OCI-M2 (cell line): Measurements from ENCODE around the gene PTPRN2.
"Not testable (repeated sequence)": the region's sequence is repeated elsewhere in the genome, so short reads cannot be mapped to it uniquely, and the experiment has no call there.

Experiments
- DNase-seq: peaks from one replicate; lab custom pipeline; 2025; ENCODE audit not compliant: unreplicated experiment; lab: John Stamatoyannopoulos, UW

PTPRN2 gene

DNA sequence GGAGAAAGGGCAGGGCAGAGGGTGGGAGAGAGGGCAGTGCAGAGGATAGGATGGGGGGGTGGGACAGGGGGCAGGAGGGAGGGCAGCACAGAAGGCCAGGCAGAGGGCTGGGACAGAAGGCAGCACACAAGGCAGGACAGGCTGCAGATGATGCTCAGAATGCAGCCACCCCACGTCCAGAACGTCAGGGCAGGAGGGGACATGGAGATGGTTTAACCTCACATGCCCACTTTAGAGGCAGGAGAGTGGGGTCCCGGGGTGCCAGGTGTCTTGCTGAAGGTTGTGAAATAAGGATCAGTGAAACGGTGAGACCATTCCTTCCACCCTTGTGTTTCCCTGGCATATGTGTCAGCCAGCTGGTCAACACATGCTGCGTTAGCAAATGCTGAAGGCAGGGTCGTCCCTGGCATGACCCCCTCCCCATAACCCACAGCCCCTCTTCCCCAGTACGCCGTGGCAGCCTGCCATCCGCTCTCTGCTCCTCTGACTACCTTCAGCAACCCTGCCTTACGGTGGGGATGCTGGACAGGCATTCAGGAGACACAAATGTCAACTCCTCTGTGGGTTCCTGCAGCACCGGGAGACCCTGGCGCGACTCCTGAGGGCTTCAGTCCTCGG, 658.7 kb downstream of the PTPRN2 start:
- no peak for DNase-seq

- no peak for DNase-seq
These were observed 659.3 kb downstream of the PTPRN2 start for GRCh38 chr7:157928171-157928794.

GRCh38 chr7:157927313-157927925, 660.2 kb downstream of the PTPRN2 start:
- no peak for DNase-seq

DNA sequence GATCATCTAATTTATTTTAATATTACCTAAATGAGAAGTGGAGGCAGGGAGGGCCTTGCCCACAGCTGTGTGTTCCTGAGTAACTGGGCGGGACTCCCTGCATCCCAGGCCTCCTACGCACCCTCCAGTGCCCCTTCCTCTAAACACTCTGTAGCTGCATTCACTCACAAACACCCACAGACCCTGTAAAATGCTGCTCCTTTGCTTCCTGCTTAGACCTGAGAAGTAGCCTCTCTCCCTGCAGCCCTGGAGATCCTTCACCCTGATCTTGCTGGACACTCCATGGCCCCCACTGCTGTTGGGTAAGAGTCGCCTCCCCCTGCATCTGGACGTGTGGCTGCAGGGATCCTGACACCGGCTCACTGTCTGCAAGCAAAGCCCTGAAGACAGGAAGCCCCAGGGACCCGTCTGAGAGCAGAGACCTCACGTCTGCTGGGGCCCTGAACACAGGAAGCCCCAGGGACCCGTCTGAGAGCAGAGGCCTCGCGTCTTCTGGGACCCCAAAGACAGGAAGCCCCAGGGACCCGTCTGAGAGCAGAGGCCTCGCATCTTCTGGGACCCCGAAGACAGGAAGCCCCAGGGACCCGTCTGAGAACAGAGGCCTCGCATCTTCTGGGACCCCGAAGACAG, 661.0 kb downstream of the PTPRN2 start:
- no peak for DNase-seq

DNA sequence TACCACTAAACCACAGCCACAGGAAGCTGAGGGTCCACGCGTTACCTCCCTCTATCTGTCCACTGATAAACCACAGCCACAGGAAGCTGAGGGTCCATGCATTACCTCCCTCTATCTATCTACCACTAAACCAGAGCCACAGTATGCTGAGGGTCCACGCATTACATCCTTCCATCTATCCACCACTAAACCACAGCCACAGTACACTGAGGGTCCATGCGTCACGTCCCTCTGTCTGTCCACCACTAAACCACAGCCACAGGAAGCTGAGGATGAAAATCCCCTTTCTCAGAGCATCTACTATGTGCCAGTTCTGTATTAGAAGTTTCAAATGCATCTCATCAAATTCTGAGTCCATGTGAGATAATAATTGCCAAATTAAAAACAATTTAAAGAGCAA, 661.5 kb downstream of the PTPRN2 start:
- DNase-seq: no peak

DNA sequence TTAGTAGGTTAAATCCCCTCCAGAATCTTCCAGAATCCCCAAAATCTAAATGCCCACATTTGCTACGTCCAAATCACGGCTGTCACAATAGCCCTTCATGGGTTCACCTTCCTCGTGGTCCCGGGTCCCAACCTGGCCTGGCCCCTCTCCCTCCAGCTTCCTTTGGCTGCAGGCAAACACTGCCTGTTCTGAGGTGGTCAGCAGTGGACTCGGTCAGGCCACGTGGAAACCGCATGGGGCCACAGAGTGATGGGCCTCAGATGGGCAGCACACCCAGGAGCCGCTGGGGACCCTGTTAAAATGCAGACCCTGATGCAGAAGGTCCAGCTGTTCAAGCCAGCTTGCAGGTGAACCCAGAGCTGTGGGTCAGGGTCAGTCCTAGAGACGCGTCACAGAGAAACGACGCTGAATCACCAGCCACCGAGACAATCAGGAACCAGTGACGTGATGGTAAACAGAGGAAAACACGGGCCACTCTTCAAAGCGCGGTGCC, 662.2 kb downstream of the PTPRN2 start:
- no peak for DNase-seq

- DNase-seq: no peak
These were observed 663.6 kb downstream of the PTPRN2 start for GRCh38 chr7:157923903-157924630.

- DNase-seq: no peak
These were observed 665.0 kb downstream of the PTPRN2 start for GRCh38 chr7:157922576-157922975.

- no peak for DNase-seq
These were observed 669.1 kb downstream of the PTPRN2 start for GRCh38 chr7:157918326-157919080.

- DNase-seq: no peak
These were observed 670.5 kb downstream of the PTPRN2 start for GRCh38 chr7:157916946-157917640.

- no peak for DNase-seq
These were observed 677.2 kb downstream of the PTPRN2 start for GRCh38 chr7:157910446-157910845.

DNA sequence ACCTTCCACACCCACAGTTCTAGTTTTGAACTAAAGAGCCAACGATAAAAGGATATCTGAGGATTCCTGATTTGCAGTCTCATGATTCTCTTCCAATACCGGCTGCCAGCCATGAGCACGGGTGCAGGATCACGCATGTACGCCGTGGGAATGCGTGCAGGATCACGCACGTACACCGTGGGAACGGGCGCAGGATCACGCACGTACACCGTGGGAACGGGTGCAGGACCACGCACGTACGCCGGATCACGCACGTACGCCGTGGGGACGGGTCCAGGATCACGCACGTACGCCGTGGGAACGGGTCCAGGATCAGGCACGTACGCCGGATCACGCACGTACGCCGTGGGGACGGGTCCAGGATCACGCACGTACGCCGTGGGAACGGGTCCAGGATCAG, 677.6 kb downstream of the PTPRN2 start:
- DNase-seq: not testable (repeated sequence)

GRCh38 chr7:157909370-157909769, 678.3 kb downstream of the PTPRN2 start:
- DNase-seq: no peak

DNA sequence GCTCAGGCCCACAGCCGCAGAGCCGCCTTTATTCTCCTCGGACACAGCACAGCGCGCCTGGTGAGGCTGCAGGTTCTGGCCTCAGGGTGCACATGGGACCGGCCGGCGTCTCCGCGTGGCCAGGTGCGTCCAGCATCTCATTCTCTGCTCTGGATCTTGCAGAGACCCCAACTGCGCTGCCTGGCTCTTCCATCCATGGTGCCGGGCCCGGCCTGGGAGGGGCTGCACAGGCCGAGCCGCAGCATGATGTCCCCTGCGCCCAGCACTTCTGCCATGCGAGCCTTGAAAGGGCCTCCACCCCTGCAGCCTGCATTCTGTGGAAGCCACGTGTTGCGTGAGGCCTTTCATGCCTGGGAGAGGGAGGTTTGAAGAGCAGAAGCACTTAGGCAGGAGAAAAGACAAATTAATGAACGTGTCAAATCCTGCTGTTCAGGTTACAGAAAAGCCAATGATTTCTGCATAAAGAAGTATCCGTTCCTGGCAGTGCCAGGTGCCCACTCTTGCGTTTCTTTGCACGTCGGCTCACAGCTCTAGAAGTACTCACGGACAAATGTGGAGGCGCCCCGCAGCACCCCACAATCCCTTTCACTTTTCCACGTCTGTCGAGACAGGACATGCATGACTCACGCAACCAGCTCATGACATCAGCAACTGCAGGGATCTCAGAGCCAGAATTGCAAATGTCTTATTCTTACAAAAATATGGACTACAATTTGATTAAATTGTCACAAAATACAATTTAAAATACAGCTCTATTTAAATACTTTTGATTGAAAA, 679.4 kb downstream of the PTPRN2 start:
- DNase-seq: no peak

DNA sequence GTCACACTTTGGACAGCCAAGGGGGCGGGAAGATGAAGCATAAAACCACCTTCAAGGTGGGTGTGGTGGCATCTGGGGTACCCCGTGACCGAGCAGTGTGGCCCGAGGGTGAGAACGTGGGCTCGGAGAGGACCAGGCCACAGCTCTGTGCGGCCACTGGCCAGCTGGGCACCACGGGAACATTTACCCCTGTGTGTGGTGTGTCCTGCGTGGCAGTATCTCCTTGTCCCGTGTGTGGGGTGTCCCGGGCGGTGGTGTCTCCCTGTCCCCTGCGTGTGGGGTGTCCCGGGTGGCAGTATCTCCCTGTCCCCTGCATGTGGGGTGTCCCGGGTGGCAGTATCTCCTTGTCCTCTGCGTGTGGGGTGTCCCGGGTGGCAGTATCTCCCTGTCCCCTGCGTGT, 680.5 kb downstream of the PTPRN2 start:
- no peak for DNase-seq

DNA sequence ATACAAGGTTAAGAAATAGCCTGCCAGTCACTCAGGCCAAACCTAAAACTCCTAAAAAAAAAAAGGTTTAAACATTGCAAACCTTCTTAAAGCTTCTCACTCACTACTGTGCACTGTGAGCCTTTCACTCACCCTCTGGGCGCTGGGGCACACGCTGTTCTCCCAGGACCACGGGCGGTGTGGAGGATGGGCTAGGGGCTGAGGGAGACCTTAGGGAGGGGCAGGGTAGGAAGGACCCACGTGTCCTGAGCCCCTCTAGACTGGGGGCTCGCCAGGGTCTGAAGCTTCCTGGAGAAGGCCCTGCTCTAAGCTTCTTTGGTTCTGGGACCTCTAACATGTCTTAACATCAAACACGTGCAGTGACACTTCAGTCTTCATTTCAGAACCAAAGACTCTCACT, 681.0 kb downstream of the PTPRN2 start:
- DNase-seq: no peak

- no peak for DNase-seq
These were observed 681.8 kb downstream of the PTPRN2 start for GRCh38 chr7:157905651-157906461.

GRCh38 chr7:157904866-157905570, 682.6 kb downstream of the PTPRN2 start:
- DNase-seq: no peak
